HG03432 (cell line): ENCODE measurements around the gene ICAM4.

Source experiments
- ATAC-seq: cut with Tn5 transposase; IDR thresholded peaks from one replicate; pipeline ENCODE4 v1.9.1; 2021; ENCODE audit warnings: mild to moderate bottlenecking, moderate library complexity; ENCODE audit not compliant: unreplicated experiment

Gene ICAM4

GRCh38 chr19:10290357-10290875 lies 3.7 kb downstream of the ICAM4 start:
- no peak for ATAC-seq

GRCh38 chr19:10290876-10291553 lies 4.3 kb downstream of the ICAM4 start:
- ATAC-seq, result no peak

- no peak for ATAC-seq
Measured at GRCh38 chr19:10291554-10292205, 4.9 kb downstream of the ICAM4 start.

GRCh38 chr19:10292206-10292788 lies 5.5 kb downstream of the ICAM4 start:
- peak; percentile 39 for ATAC-seq

GRCh38 chr19:10292789-10293636 lies 6.3 kb downstream of the ICAM4 start:
- ATAC-seq, result no peak

- ATAC-seq, result no peak
Measured at GRCh38 chr19:10293637-10294367, 7.0 kb downstream of the ICAM4 start.

GRCh38 chr19:10294368-10294697 lies 7.6 kb downstream of the ICAM4 start:
- no peak for ATAC-seq

- ATAC-seq, result peak; percentile 45
Measured at GRCh38 chr19:10295305-10295846, 8.6 kb downstream of the ICAM4 start.

GRCh38 chr19:10295847-10296591 lies 9.3 kb downstream of the ICAM4 start:
- ATAC-seq, result no peak

GRCh38 chr19:10299545-10300458 lies 13.0 kb downstream of the ICAM4 start:
- ATAC-seq, result no peak

- no peak for ATAC-seq
Measured at GRCh38 chr19:10305139-10305806, 18.5 kb downstream of the ICAM4 start.

- no peak for ATAC-seq
Measured at GRCh38 chr19:10306327-10306726, 19.6 kb downstream of the ICAM4 start.

- no peak for ATAC-seq
Measured at GRCh38 chr19:10309423-10309822, 22.7 kb downstream of the ICAM4 start, which contains the start of gene ZGLP1. TSS of gene ZGLP1 (minus strand) at chr19:10309815.

- peak; percentile 61 for ATAC-seq
Measured at GRCh38 chr19:10315335-10316214, 28.8 kb downstream of the ICAM4 start, which contains the start of gene FDX2. TSS of gene FDX2 (minus strand) at chr19:10316015. CDS start at chr19:10315996, 19 bp downstream.

GRCh38 chr19:10316229-10317044 lies 29.7 kb downstream of the ICAM4 start:
- no peak for ATAC-seq
